Measurements from ENCODE around the gene RBMS3.
"Not testable (repeated sequence)": the region's sequence is repeated elsewhere in the genome, so short reads cannot be mapped to it uniquely, and the experiment has no call there.

DNA sequence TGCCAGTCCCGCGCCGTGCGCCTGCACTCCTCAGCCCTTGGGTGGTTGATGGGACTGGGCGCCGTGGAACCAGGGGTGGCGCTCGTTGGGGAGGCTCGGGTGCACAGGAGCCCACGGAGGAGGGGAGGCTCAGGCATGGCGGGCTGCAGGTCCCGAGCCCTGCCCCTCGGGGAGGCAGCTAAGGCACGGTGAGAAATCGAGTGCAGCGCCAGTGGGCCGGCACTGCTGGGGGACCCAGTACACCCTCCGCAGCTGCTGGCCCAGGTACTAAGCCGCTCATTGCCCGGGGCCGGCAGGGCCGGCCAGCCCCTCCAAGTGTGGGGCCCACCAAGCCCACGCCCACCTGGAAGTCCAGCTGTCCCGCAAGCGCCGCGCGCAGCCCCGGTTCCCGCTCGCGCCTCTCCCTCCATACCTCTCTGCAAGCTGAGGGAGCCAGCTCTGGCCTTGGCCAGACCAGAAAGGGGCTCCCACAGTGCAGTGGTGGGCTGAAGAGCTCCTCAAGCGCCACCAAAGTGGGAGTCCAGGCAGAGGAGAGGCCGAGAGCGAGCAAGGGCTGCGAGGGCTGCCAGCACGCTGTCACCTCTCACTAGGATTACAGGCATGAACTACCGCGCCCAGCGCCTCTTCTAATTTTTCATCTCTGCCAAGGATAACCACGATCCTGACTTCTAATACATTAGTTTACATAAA lies 192.8 kb downstream of the RBMS3 start:
- TF ChIP-seq, protein P1, sequence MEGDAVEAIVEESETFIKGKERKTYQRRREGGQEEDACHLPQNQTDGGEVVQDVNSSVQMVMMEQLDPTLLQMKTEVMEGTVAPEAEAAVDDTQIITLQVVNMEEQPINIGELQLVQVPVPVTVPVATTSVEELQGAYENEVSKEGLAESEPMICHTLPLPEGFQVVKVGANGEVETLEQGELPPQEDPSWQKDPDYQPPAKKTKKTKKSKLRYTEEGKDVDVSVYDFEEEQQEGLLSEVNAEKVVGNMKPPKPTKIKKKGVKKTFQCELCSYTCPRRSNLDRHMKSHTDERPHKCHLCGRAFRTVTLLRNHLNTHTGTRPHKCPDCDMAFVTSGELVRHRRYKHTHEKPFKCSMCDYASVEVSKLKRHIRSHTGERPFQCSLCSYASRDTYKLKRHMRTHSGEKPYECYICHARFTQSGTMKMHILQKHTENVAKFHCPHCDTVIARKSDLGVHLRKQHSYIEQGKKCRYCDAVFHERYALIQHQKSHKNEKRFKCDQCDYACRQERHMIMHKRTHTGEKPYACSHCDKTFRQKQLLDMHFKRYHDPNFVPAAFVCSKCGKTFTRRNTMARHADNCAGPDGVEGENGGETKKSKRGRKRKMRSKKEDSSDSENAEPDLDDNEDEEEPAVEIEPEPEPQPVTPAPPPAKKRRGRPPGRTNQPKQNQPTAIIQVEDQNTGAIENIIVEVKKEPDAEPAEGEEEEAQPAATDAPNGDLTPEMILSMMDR (IDR thresholded peaks at IDR 0.05 in 2 of 3, conservative IDR thresholded peaks at IDR 0.05 in 1 of 3; ENCODE audit: borderline replicate concordance in 1 of 3, insufficient read depth in 1 of 3, low read depth in 2 of 3, low read length in 2 of 3), result not testable (repeated sequence)
- TF ChIP-seq POLR2A (IDR thresholded peaks at IDR 0.05; ENCODE audit: borderline replicate concordance, extremely low read depth, insufficient read depth, insufficient read length); EZH2 (IDR thresholded peaks at IDR 0.05); RAD21 (IDR thresholded peaks at IDR 0.05; ENCODE audit: low read depth); ZFX (IDR thresholded peaks at IDR 0.05); ZNF274 (IDR thresholded peaks at IDR 0.05; ENCODE audit: low read depth, low read length): not testable (repeated sequence)
- TF ChIP-seq, protein P2, sequence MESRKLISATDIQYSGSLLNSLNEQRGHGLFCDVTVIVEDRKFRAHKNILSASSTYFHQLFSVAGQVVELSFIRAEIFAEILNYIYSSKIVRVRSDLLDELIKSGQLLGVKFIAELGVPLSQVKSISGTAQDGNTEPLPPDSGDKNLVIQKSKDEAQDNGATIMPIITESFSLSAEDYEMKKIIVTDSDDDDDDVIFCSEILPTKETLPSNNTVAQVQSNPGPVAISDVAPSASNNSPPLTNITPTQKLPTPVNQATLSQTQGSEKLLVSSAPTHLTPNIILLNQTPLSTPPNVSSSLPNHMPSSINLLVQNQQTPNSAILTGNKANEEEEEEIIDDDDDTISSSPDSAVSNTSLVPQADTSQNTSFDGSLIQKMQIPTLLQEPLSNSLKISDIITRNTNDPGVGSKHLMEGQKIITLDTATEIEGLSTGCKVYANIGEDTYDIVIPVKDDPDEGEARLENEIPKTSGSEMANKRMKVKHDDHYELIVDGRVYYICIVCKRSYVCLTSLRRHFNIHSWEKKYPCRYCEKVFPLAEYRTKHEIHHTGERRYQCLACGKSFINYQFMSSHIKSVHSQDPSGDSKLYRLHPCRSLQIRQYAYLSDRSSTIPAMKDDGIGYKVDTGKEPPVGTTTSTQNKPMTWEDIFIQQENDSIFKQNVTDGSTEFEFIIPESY (IDR thresholded peaks at IDR 0.05; ENCODE audit: extremely low read depth, insufficient replicate concordance, low read length), result not testable (repeated sequence)
- TF ChIP-seq, protein P3, sequence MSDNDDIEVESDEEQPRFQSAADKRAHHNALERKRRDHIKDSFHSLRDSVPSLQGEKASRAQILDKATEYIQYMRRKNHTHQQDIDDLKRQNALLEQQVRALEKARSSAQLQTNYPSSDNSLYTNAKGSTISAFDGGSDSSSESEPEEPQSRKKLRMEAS (IDR thresholded peaks at IDR 0.05), result not testable (repeated sequence)

Data from HCT116 (cell line).